Measurements from ENCODE around the gene BNC1.
"Not testable (repeated sequence)": the region's sequence is repeated elsewhere in the genome, so short reads cannot be mapped to it uniquely, and the experiment has no call there.

Gene BNC1

DNA sequence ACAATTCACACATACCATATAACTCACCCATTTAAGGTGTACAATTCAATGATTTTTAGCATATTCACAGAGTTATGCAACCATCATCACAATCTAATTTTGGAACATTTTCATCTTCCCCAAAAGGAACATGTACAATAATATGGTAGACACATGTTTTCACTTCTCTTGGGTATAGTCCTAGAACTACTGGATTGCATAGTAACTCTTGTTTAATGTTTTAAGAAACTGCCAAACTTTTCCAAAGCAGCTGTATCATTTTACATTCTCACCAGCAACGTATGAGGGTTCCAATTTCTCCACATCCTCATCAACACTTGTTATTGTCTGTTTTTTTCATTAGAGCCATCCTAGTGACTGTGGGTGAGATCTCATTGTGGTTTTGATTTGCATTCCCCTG is 14.3 kb downstream of the BNC1 start:
- Histone ChIP-seq H3K27ac (ENCODE audit: low read depth, low read length) (no peak overlapping the region), H3K4me3 (ENCODE audit: low read length) (no peak overlapping the region), H3K4me1 (ENCODE audit: control insufficient read depth, insufficient read depth, low read length) (no peaks in the 10 kb centered on the region), H3K27me3 (ENCODE audit: control insufficient read depth, insufficient read depth, low read length) (no peaks in the 10 kb centered on the region), H3K9ac (ENCODE audit: low read length) (no peak overlapping the region), H3K36me3 (ENCODE audit: control insufficient read depth, insufficient read depth, low read length) (no peaks in the 10 kb centered on the region)

GRCh38 chr15:83268147-83268546 is 16.3 kb downstream of the BNC1 start:
- no peaks in the 10 kb centered on the region for H3K4me1 ChIP-seq (ENCODE audit: control insufficient read depth, insufficient read depth, low read length)
- H3K27ac ChIP-seq (ENCODE audit: low read depth, low read length) = no peak overlapping the region
- no peak overlapping the region for H3K9ac ChIP-seq (ENCODE audit: low read length)
- H3K36me3 ChIP-seq (ENCODE audit: control insufficient read depth, insufficient read depth, low read length) = no peaks in the 10 kb centered on the region
- H3K27me3 ChIP-seq (ENCODE audit: control insufficient read depth, insufficient read depth, low read length) = no peaks in the 10 kb centered on the region
- no peak overlapping the region for H3K4me3 ChIP-seq (ENCODE audit: low read length)

- Histone ChIP-seq H3K36me3 (ENCODE audit: control insufficient read depth, insufficient read depth, low read length) (no peaks in the 10 kb centered on the region), H3K27ac (ENCODE audit: low read depth, low read length) (no peak overlapping the region), H3K27me3 (ENCODE audit: control insufficient read depth, insufficient read depth, low read length) (no peaks in the 10 kb centered on the region), H3K4me1 (ENCODE audit: control insufficient read depth, insufficient read depth, low read length) (no peaks in the 10 kb centered on the region), H3K4me3 (ENCODE audit: low read length) (no peak overlapping the region), H3K9ac (ENCODE audit: low read length) (no peak overlapping the region)
These were observed 21.7 kb downstream of the BNC1 start for GRCh38 chr15:83262594-83263315.

- not testable (repeated sequence) for H3K36me3 ChIP-seq (ENCODE audit: control insufficient read depth, insufficient read depth, low read length); H3K9ac ChIP-seq (ENCODE audit: low read length); H3K4me1 ChIP-seq (ENCODE audit: control insufficient read depth, insufficient read depth, low read length); H3K27me3 ChIP-seq (ENCODE audit: control insufficient read depth, insufficient read depth, low read length); H3K27ac ChIP-seq (ENCODE audit: low read depth, low read length); H3K4me3 ChIP-seq (ENCODE audit: low read length)
These were observed 22.3 kb downstream of the BNC1 start for GRCh38 chr15:83262181-83262580.

- Histone ChIP-seq H3K36me3 (ENCODE audit: control insufficient read depth, insufficient read depth, low read length) (no peaks in the 10 kb centered on the region), H3K9ac (ENCODE audit: low read length) (no peak overlapping the region), H3K27ac (ENCODE audit: low read depth, low read length) (no peak overlapping the region), H3K27me3 (ENCODE audit: control insufficient read depth, insufficient read depth, low read length) (peaks cover 4% of the 10 kb centered on the region), H3K4me1 (ENCODE audit: control insufficient read depth, insufficient read depth, low read length) (no peaks in the 10 kb centered on the region), H3K4me3 (ENCODE audit: low read length) (no peak overlapping the region)
These were observed 33.7 kb downstream of the BNC1 start for GRCh38 chr15:83250781-83251180.

GRCh38 chr15:83249030-83249343 is 35.5 kb downstream of the BNC1 start:
- no peak overlapping the region for H3K9ac ChIP-seq (ENCODE audit: low read length)
- no peaks in the 10 kb centered on the region for H3K4me1 ChIP-seq (ENCODE audit: control insufficient read depth, insufficient read depth, low read length)
- H3K27ac ChIP-seq (ENCODE audit: low read depth, low read length) = no peak overlapping the region
- no peaks in the 10 kb centered on the region for H3K36me3 ChIP-seq (ENCODE audit: control insufficient read depth, insufficient read depth, low read length)
- no peak overlapping the region for H3K4me3 ChIP-seq (ENCODE audit: low read length)
- H3K27me3 ChIP-seq (ENCODE audit: control insufficient read depth, insufficient read depth, low read length) = peaks cover 4% of the 10 kb centered on the region

DNA sequence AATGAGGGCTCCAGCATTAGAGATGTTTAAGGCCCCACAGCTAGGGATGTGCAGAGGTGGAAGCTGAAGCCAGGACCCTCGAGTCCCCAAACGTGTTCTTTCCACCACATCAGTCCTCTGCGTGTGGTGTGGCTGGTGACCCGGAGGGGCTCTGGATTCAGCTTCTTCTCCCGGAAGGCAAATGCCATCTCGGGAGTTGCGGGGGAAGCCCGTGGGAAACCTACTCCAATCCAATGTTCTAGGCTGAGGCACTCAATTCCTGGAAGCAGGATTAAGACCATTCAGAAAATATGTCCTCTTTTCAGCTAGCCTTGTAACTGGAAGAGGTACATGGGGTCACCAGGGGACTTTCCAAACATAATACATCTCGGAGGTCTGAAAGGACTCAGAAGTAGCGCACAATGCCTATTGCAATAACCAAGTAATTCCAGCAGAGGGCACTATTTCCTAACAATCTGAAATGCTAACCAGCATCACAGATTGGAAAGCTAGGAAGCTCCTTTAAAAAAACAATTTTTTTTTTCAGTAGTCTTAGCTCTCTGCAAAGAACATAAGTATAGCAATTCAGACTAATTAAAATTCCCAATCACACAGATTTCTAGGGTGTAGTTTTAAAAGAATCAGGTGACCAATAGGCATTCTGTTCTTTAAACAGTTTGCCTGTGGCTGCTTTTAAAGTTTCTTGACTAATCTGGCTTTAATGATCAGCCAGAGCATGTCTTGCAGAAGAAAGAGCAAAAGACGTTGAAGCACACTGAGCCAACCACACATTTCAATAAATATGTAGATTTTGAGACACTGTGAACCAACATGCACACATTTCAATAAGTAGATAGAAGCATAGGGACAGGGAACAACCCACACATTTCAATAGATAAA is 36.1 kb downstream of the BNC1 start:
- Histone ChIP-seq H3K36me3 (ENCODE audit: control insufficient read depth, insufficient read depth, low read length) (no peaks in the 10 kb centered on the region), H3K4me1 (ENCODE audit: control insufficient read depth, insufficient read depth, low read length) (no peaks in the 10 kb centered on the region), H3K9ac (ENCODE audit: low read length) (no peak overlapping the region), H3K27me3 (ENCODE audit: control insufficient read depth, insufficient read depth, low read length) (peaks cover 4% of the 10 kb centered on the region), H3K27ac (ENCODE audit: low read depth, low read length) (no peak overlapping the region), H3K4me3 (ENCODE audit: low read length) (no peak overlapping the region)

DNA sequence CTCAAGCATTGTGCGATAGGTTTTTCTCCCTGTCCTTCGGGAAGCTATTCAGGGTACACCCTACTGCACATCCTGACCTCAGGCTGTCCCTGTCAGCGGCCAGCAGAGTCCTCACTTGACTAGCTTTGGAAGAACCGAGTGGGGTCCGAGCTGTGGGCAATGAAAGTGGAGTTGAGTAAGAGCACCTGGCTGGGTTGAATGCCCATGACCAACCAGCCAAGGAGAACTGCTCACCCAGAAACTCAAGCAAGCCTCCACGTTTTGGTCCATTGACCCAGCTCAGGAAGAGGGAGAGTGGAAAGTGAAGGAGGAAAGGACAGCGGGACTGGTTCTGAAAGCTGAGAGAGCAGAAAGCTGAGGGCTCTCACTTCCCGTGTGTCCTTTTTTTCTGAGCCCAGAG is 40.8 kb downstream of the BNC1 start:
- Histone ChIP-seq H3K4me3 (ENCODE audit: low read length) (no peak overlapping the region), H3K9ac (ENCODE audit: low read length) (no peak overlapping the region), H3K4me1 (ENCODE audit: control insufficient read depth, insufficient read depth, low read length) (no peaks in the 10 kb centered on the region), H3K27ac (ENCODE audit: low read depth, low read length) (no peak overlapping the region), H3K36me3 (ENCODE audit: control insufficient read depth, insufficient read depth, low read length) (no peaks in the 10 kb centered on the region), H3K27me3 (ENCODE audit: control insufficient read depth, insufficient read depth, low read length) (peaks cover 4% of the 10 kb centered on the region)

GRCh38 chr15:83230242-83230641 is 54.2 kb downstream of the BNC1 start:
- no peak overlapping the region for H3K9ac ChIP-seq (ENCODE audit: low read length)
- H3K27me3 ChIP-seq (ENCODE audit: control insufficient read depth, insufficient read depth, low read length) = no peaks in the 10 kb centered on the region
- H3K36me3 ChIP-seq (ENCODE audit: control insufficient read depth, insufficient read depth, low read length) = no peaks in the 10 kb centered on the region
- H3K4me3 ChIP-seq (ENCODE audit: low read length) = no peak overlapping the region
- no peaks in the 10 kb centered on the region for H3K4me1 ChIP-seq (ENCODE audit: control insufficient read depth, insufficient read depth, low read length)
- no peak overlapping the region for H3K27ac ChIP-seq (ENCODE audit: low read depth, low read length)

GRCh38 chr15:83225449-83225848 is 59.0 kb downstream of the BNC1 start:
- Histone ChIP-seq H3K27ac (ENCODE audit: low read depth, low read length) (no peak overlapping the region), H3K9ac (ENCODE audit: low read length) (no peak overlapping the region), H3K36me3 (ENCODE audit: control insufficient read depth, insufficient read depth, low read length) (no peaks in the 10 kb centered on the region), H3K4me3 (ENCODE audit: low read length) (no peak overlapping the region), H3K4me1 (ENCODE audit: control insufficient read depth, insufficient read depth, low read length) (no peaks in the 10 kb centered on the region), H3K27me3 (ENCODE audit: control insufficient read depth, insufficient read depth, low read length) (no peaks in the 10 kb centered on the region)

- not testable (repeated sequence) for H3K9ac ChIP-seq (ENCODE audit: low read length); H3K36me3 ChIP-seq (ENCODE audit: control insufficient read depth, insufficient read depth, low read length); H3K27ac ChIP-seq (ENCODE audit: low read depth, low read length); H3K4me3 ChIP-seq (ENCODE audit: low read length); H3K4me1 ChIP-seq (ENCODE audit: control insufficient read depth, insufficient read depth, low read length); H3K27me3 ChIP-seq (ENCODE audit: control insufficient read depth, insufficient read depth, low read length)
These were observed 62.7 kb downstream of the BNC1 start for GRCh38 chr15:83221781-83222180.

- no peak overlapping the region for H3K9ac ChIP-seq (ENCODE audit: low read length)
- H3K36me3 ChIP-seq (ENCODE audit: control insufficient read depth, insufficient read depth, low read length) = no peaks in the 10 kb centered on the region
- no peak overlapping the region for H3K4me3 ChIP-seq (ENCODE audit: low read length)
- no peak overlapping the region for H3K27ac ChIP-seq (ENCODE audit: low read depth, low read length)
- no peaks in the 10 kb centered on the region for H3K4me1 ChIP-seq (ENCODE audit: control insufficient read depth, insufficient read depth, low read length)
- no peaks in the 10 kb centered on the region for H3K27me3 ChIP-seq (ENCODE audit: control insufficient read depth, insufficient read depth, low read length)
These were observed 65.4 kb downstream of the BNC1 start for GRCh38 chr15:83219026-83219425.

GRCh38 chr15:83215306-83215705 is 69.2 kb downstream of the BNC1 start:
- no peak overlapping the region for H3K27ac ChIP-seq (ENCODE audit: low read depth, low read length)
- H3K9ac ChIP-seq (ENCODE audit: low read length) = no peak overlapping the region
- no peaks in the 10 kb centered on the region for H3K27me3 ChIP-seq (ENCODE audit: control insufficient read depth, insufficient read depth, low read length)
- no peaks in the 10 kb centered on the region for H3K4me1 ChIP-seq (ENCODE audit: control insufficient read depth, insufficient read depth, low read length)
- H3K4me3 ChIP-seq (ENCODE audit: low read length) = no peak overlapping the region
- no peaks in the 10 kb centered on the region for H3K36me3 ChIP-seq (ENCODE audit: control insufficient read depth, insufficient read depth, low read length)

Measured in rectal smooth muscle tissue (tissue), 1 donor.